ENCODE results near the gene CCNYL1. TPM values are rescaled to one million over a fixed set of nuclear protein-coding genes. Genes with fewer than 3 reads are reported as not detected.
"Not testable (repeated sequence)": the region's sequence is repeated elsewhere in the genome, so short reads cannot be mapped to it uniquely, and the experiment has no call there.

The CCNYL1 gene
- total RNA-seq, 1 experiment from 2014 or later = 21.0 TPM

DNA sequence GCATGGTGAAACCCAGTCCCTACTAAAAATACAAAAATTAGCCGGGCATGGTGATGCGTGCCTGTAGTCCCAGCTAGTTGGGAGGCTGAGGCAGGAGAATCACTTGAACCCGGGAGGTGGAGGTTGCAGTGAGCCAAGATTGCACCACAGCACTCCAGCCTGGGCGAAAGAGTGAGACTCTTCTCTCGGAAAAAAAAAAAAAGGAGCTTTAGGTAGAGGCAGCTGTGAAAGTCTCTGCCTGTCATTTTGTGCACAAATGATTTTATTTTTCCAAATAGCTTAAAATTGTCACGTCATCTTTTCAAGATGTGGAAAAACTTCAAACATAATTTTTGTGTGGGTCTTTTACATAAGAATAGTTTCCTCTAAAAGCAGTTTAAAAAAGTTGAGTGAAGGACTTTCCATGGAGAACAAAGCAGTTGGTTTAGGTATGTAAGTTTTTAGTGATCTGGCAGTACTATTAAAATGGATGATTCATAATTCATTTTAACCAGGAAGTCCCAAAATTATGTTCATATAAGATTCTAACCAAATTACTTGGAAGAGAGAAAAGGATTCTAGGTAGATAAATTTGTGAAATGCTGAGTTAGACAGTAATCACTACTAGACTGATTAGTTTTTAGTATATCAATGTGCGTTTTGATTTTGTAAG, 11.5 kb downstream of the CCNYL1 start:
- Histone ChIP-seq H3K9me3 (no peaks in the 10 kb centered on the region), H3K4me3 (no peak overlapping the region), H3K27me3 (no peaks in the 10 kb centered on the region), H3K36me3 (no peaks in the 10 kb centered on the region)
- DNase-seq = no peak

GRCh38 chr2:207723425-207723787, 12.0 kb downstream of the CCNYL1 start:
- H3K4me3 ChIP-seq, H3K36me3 ChIP-seq, H3K27me3 ChIP-seq, H3K9me3 ChIP-seq, DNase-seq: not testable (repeated sequence)

- H3K27me3 ChIP-seq = no peaks in the 10 kb centered on the region
- no peak for DNase-seq
- H3K4me3 ChIP-seq = no peak overlapping the region
- 0 out of 2 replicates have a peak, but pooled peaks cover 4% of the 10 kb centered on the region for H3K36me3 ChIP-seq
- no peaks in the 10 kb centered on the region for H3K9me3 ChIP-seq
These were observed 12.7 kb downstream of the CCNYL1 start for GRCh38 chr2:207724113-207724512.

DNA sequence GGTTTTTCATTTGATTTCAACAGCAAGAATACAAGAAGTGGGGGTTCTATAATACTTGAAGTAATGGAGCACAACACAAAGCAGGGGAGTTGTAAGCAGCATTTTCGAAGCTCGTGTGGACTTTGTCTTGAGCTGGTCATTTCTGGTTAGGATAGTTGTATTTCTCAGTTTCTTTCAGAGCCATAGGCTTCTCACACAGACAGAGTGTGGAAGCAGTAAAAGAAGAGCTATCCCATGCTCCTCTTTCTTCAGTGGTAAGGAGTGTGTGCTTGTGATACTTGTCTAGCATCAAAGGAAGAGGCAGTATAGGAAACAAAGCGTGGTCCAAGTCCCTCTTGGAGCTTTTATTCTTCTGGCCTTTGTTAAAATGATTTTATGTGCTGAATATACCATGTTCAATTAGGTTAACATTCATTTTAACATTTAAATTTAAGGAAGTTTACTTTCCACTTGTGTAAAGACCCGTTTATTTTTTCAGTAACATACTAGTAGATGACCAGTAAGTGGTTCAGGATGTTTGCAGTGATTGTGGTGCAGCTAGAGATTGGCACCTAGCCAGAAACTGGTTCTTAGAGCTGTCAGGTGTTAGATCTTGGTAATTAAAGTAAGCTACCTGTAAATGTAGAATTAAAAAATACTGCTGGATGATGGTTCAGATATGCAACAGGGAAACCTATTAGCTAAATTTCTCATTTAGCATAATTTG, 14.6 kb downstream of the CCNYL1 start:
- peaks cover 4% of the 10 kb centered on the region for H3K36me3 ChIP-seq
- no peak overlapping the region for H3K4me3 ChIP-seq
- no peak for DNase-seq
- no peaks in the 10 kb centered on the region for H3K9me3 ChIP-seq
- H3K27me3 ChIP-seq = no peaks in the 10 kb centered on the region

DNA sequence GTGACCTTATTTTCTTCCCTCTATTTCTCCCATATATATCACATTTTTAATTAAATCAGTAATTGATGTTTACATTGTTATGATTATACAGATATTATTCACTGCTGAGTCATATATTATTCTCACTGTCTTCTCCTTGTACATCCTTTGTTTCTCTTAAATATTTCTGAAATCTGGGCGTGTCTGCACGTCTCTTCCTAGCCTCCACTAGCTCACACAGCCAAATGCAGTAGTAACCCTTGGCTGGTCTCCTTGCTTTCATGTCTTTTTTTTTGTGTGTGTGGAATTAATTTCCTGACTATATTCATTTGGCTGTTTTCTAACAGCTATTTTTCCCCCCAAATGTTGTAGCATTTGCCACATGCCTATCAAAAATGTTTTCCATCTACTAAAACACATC, 15.8 kb downstream of the CCNYL1 start:
- H3K36me3 ChIP-seq = peaks cover 4% of the 10 kb centered on the region
- peak; percentile 56 for DNase-seq

DNA sequence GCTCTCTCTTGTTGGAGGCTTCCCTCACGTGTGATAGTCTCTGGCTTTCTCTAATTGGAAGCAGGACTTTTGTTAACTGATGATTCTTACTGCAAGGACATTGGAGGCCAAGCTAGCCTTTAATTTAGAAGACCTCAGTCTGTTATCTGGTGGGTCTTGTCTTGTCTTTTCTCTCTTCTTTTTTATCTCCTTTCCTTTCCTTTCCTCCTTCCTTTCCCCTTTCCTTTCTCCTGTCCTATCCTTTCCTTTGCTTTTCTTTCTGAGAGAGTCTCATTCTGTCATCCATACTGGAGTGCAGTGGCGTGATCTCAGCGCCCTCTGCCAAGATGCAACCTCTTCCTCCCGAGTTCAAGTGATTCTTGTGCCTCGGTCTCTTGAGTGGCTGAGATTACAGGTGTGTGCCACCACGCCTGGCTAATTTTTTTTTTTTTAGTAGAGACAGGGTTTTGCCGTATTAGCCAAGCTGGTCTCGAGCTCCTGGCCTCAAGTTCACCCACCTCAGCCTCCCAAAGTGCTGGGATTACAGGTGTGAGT, 18.1 kb downstream of the CCNYL1 start:
- Histone ChIP-seq H3K27me3 (no peaks in the 10 kb centered on the region), H3K36me3 (peaks cover 12% of the 10 kb centered on the region), H3K9me3 (no peaks in the 10 kb centered on the region), H3K4me3 (no peak overlapping the region)
- no peak for DNase-seq

More for the DNA sequence above, 15.8 kb downstream of the CCNYL1 start:
- no peaks in the 10 kb centered on the region for H3K27me3 ChIP-seq
- H3K4me3 ChIP-seq = no peak overlapping the region
- no peaks in the 10 kb centered on the region for H3K9me3 ChIP-seq

GRCh38 chr2:207731138-207731537, 19.7 kb downstream of the CCNYL1 start:
- Histone ChIP-seq H3K36me3 (peaks cover 12% of the 10 kb centered on the region), H3K27me3 (no peaks in the 10 kb centered on the region), H3K4me3 (no peak overlapping the region), H3K9me3 (no peaks in the 10 kb centered on the region)
- DNase-seq = no peak

DNA sequence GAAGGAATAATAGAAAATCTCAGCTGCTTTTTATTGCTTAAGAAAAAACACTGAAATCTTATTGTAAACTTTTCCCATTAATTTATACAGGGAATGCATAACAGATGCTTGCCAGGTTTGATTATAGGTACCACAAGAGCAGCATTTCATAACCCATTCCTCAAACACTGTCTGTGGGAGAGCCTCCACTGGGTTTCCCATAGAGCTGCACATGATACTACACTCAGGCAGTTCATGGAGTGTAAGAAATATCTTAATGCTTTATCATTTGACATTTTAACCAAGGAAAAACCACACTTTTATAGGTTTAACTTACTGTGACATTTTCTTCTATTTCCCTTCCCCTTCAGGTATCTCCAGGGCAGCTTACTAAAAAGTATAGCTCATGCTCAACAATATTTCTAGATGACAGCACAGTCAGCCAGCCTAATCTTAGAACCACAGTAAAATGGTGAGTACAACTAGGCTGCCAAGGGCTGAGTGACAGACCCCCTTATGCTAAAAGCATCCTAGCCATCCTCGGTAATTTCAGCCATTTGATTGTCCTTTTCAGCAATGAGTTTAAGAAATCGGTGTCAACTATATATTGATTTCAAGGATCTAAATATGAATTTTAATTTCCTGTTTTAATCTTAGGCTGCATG, 22.3 kb downstream of the CCNYL1 start:
- no peaks in the 10 kb centered on the region for H3K27me3 ChIP-seq
- H3K4me3 ChIP-seq = no peak overlapping the region
- DNase-seq = no peak
- H3K36me3 ChIP-seq = peaks cover 13% of the 10 kb centered on the region
- H3K9me3 ChIP-seq = no peaks in the 10 kb centered on the region

GRCh38 chr2:207734264-207734635, 22.8 kb downstream of the CCNYL1 start:
- no peak for DNase-seq
- H3K4me3 ChIP-seq = no peak overlapping the region
- no peaks in the 10 kb centered on the region for H3K27me3 ChIP-seq
- no peaks in the 10 kb centered on the region for H3K9me3 ChIP-seq
- H3K36me3 ChIP-seq = peaks cover 11% of the 10 kb centered on the region

DNA sequence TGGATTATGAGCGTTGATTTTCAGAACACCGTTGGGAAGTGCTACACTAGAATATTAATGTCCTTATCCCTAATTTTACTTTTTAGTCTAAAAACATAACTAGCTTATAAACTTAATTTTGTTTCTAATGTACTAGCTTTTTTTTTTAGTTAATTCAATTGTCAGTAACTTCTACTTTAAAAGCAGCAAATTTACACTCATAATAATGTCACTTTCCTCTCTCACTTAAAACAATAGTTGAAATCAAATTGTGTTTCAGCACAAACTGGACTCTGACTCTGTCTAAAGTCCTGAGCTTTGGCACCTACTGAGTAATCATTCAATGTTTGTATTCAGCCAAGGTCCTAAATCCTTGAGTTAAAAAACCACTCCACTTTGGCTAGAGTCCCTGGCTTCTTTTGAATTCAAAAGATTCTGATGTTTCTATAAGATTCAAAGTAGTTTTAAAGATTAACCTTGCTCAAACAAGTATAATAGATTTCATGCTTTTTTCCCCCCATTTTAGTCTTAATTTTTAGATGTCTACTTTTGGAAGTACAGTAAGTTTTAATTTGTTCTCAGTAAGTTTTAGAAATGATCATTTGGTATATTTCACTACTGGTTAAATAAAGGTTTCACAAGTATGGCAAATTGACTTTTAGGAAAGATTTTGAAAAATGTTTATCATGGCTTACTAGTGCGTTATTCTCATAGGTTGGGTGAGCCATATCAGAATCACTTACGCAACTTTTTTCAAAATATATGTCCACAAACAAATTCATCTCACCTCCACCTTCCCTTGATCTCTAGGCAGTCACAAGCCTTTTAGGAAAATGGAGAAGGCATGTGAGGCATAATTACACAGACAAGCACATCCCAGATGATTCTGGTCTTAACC, 23.4 kb downstream of the CCNYL1 start:
- H3K9me3 ChIP-seq = no peaks in the 10 kb centered on the region
- DNase-seq = no peak
- H3K36me3 ChIP-seq = peaks cover 11% of the 10 kb centered on the region
- no peak overlapping the region for H3K4me3 ChIP-seq
- no peaks in the 10 kb centered on the region for H3K27me3 ChIP-seq

- H3K27me3 ChIP-seq, H3K4me3 ChIP-seq, H3K9me3 ChIP-seq, DNase-seq: not testable (repeated sequence)
- H3K36me3 ChIP-seq = peaks cover 16% of the 10 kb centered on the region
These were observed 24.0 kb downstream of the CCNYL1 start for GRCh38 chr2:207735513-207735859.

- H3K4me3 ChIP-seq = no peak overlapping the region
- no peak for DNase-seq
- H3K27me3 ChIP-seq = no peaks in the 10 kb centered on the region
- H3K36me3 ChIP-seq = peaks cover 23% of the 10 kb centered on the region
- H3K9me3 ChIP-seq = no peaks in the 10 kb centered on the region
These were observed 32.1 kb downstream of the CCNYL1 start for GRCh38 chr2:207743514-207743913.

DNA sequence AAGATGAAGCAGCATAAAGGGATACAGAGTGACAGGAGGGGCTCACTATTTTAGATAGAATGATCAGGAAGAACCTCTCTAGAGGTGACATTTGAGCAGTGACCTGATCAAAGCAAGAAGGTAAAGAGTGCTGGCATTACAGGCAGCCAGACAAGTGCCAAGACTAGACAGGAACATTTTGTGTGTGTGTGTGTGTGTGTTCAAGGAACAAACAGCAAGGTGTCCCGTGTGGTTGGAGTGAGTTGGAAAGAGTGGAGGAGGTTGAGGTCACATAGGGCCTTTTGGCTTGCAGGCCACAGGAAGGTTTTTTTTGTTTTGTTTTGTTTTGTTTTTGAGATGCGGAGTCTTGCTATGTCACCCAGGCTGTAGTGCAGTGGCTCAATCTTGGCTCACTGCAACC, 32.6 kb downstream of the CCNYL1 start:
- Histone ChIP-seq H3K9me3 (no peaks in the 10 kb centered on the region), H3K4me3 (no peak overlapping the region), H3K36me3 (peaks cover 23% of the 10 kb centered on the region), H3K27me3 (no peaks in the 10 kb centered on the region)
- no peak for DNase-seq

GRCh38 chr2:207744451-207744850, 33.0 kb downstream of the CCNYL1 start:
- no peak overlapping the region for H3K4me3 ChIP-seq
- peaks cover 23% of the 10 kb centered on the region for H3K36me3 ChIP-seq
- H3K27me3 ChIP-seq = no peaks in the 10 kb centered on the region
- DNase-seq = no peak
- no peaks in the 10 kb centered on the region for H3K9me3 ChIP-seq

DNA sequence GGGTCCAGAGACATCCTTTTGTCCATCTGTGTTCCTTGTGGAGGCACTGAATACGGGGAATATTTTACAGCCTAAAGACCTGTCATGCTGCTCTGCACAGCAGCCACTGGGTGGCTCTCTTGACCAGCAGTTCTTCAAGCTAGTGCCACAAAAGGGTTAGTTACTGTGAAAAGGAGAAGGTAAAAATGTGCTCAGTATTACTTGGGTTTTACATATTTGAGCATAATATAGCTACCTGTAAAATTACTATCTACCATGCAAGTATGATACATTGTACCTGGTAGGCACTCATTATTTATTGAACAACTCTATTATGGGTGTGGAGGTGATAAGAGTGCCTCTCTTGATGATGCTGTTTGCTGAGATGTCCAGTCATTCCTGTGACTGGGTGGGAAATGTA, 34.7 kb downstream of the CCNYL1 start:
- peak; percentile 40 for DNase-seq
- Histone ChIP-seq H3K4me3 (no peak overlapping the region), H3K27me3 (no peaks in the 10 kb centered on the region), H3K36me3 (peaks cover 27% of the 10 kb centered on the region), H3K9me3 (no peaks in the 10 kb centered on the region)

DNA sequence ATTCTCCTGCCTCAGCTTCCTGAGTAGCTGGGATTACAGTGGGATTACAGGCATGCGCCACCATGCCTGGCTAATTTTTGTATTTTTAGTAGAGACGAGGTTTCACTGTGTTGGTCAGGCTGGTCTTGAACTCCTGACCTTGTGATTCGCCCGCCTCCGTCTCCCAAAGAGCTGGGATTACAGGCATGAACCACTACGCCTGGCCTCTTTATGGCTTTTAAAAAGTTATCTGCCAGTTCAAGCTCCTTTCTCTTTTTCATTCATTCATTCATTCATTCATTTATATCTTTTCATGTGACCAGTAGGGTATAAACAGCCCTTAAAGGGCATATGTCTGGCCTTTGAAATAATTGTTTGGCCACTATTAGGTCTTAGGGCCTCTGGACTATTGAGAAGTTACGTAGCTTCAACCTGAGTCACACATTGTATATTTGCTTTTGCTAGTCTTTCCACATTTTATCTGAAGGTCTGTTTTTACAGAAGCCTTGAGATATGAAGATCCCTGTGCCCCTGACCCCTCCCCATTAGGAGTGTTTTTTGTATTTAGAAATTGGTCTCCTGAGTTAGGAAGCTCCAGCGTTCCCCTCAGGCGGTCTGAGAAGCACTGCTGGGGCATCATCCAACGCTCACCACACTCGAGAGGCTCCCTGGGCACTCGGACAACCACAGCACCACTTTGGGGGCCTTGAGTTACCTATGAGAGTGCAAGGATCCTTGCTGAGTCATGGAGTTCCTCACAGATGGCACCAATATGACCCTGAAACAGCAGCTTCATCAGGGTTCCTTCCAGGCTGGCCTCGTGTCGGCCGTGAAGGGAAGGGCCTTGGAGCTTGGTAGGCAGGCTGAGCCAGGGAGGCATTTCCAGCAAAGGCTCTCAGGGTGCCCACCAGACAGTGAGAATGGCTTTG, 36.5 kb downstream of the CCNYL1 start:
- no peaks in the 10 kb centered on the region for H3K27me3 ChIP-seq
- DNase-seq = no peak
- no peak overlapping the region for H3K4me3 ChIP-seq
- no peaks in the 10 kb centered on the region for H3K9me3 ChIP-seq
- peaks cover 29% of the 10 kb centered on the region for H3K36me3 ChIP-seq
